GM19452 (cell line): ENCODE measurements around the gene SP3.

ENCODE experiments used
- ATAC-seq: cut with Tn5 transposase; IDR thresholded peaks from one replicate; pipeline ENCODE4 v1.9.1; 2021; ENCODE audit not compliant: unreplicated experiment

Gene SP3

GRCh38 chr2:173860082-173860481, 105.1 kb downstream of the SP3 start:
- no peak for ATAC-seq

DNA sequence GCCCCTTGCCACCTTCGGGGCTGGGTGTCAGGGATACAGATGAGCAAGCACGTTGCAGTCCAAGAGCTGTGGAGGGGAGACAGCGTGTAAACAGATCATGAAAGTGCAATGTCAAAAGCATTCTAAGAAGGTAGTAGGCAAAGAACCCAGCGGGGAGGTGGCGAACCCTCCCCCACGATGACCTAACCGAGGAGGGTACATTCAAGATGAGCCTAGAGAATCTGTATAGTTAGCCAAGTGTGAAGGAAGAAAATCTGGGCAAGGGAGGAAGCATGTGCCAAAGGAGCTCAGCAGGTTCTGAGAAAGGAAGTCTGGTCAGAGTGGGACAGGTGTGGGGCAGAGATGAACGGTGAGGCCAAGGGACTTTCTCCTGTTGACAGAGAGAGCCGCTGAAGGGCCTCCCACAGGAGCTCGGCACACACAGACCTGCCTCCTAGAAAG, 106.9 kb downstream of the SP3 start:
- peak; percentile 51 for ATAC-seq
